Measurements from ENCODE around the gene ECI1. TPM values are rescaled to one million over a fixed set of nuclear protein-coding genes. Genes with fewer than 3 reads are reported as not detected.
"Not testable (repeated sequence)": the region's sequence is repeated elsewhere in the genome, so short reads cannot be mapped to it uniquely, and the experiment has no call there.

Gene ECI1
- total and polyA plus RNA-seq, 4 donors, result 18.8 to 58.9 (median 53.9) TPM

DNA sequence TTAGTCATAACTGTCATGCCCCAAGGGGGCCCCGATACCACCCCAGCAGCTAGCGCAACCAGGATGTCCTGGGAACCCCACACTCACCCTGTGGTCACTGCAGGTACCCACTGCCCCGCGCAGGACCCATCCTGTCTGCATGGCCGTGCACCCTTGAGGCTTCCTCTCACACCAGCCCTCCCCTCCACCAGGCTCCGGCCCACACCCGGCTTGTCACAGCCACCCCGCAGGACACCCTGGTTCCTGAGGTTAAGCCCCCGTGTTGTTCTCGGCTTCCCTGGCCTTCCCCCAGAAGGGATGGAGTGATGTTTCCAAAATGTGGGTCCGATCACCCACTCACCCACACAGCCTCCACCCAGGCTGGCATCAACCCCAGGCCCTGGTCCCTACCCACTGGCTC, 7.6 kb downstream of the ECI1 start:
- no peaks in the 10 kb centered on the region for H3K27me3 ChIP-seq (ENCODE audit: control insufficient read depth, insufficient read depth, low read length)
- no peak overlapping the region for H3K4me3 ChIP-seq (ENCODE audit: low read depth, low read length)
- peaks cover 88% of the 10 kb centered on the region for H3K36me3 ChIP-seq (ENCODE audit: control insufficient read depth, insufficient read depth, low read length)
- H3K9me3 ChIP-seq (ENCODE audit: control insufficient read depth, insufficient read depth, low read length), result no peaks in the 10 kb centered on the region
- no peaks in the 10 kb centered on the region for H3K4me1 ChIP-seq (ENCODE audit: control insufficient read depth, insufficient read depth, low read length)
- DNase-seq (ENCODE audit: low read depth in 4 of 6, low spot score in 6 of 6), result no peak
- WGBS (ENCODE audit: insufficient coverage), result 100% methylated on average over 9 of the region's 11 CpGs
- H3K27ac ChIP-seq (ENCODE audit: low read depth, low read length), result no peak overlapping the region

DNA sequence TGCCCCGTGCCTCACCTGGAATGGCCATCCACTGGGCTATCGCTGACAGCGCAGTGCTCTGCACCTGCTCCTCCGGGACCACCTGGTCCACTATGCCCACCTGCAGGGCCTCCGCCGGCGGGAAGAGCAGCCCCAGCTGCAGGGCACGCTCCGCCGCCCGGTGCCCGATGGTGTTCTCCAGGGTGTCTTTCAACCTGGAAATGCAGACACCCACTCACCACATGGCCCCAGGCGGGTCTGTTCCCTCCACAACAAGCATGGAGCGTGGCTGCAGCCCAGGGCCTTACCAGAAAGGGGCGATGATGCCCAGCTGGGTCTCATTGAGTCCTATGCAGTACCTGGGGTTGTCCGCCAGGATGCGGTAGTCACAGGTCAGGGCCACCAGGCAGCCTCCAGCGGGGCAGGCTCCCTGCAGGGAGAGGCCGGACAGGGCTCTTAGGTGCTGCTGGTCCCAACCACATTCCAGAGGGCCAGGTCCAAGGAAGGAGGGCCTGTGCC, 8.3 kb downstream of the ECI1 start:
- H3K9me3 ChIP-seq (ENCODE audit: control insufficient read depth, insufficient read depth, low read length), result no peaks in the 10 kb centered on the region
- no peak overlapping the region for H3K27ac ChIP-seq (ENCODE audit: low read depth, low read length)
- no peak overlapping the region for H3K4me3 ChIP-seq (ENCODE audit: low read depth, low read length)
- H3K4me1 ChIP-seq (ENCODE audit: control insufficient read depth, insufficient read depth, low read length), result no peaks in the 10 kb centered on the region
- no peak for DNase-seq (ENCODE audit: low read depth in 4 of 6, low spot score in 6 of 6)
- WGBS (ENCODE audit: insufficient coverage), result 96% methylated on average over 19 of the region's 19 CpGs
- H3K36me3 ChIP-seq (ENCODE audit: control insufficient read depth, insufficient read depth, low read length), result peaks cover 91% of the 10 kb centered on the region
- H3K27me3 ChIP-seq (ENCODE audit: control insufficient read depth, insufficient read depth, low read length), result no peaks in the 10 kb centered on the region

- Histone ChIP-seq H3K4me3 (ENCODE audit: low read depth, low read length) (no peak overlapping the region), H3K36me3 (ENCODE audit: control insufficient read depth, insufficient read depth, low read length) (peaks cover 96% of the 10 kb centered on the region), H3K9me3 (ENCODE audit: control insufficient read depth, insufficient read depth, low read length) (no peaks in the 10 kb centered on the region), H3K4me1 (ENCODE audit: control insufficient read depth, insufficient read depth, low read length) (peaks cover 3% of the 10 kb centered on the region), H3K27me3 (ENCODE audit: control insufficient read depth, insufficient read depth, low read length) (no peaks in the 10 kb centered on the region), H3K27ac (ENCODE audit: low read depth, low read length) (no peak overlapping the region)
- 87% methylated on average over 11 of the region's 11 CpGs for WGBS (ENCODE audit: insufficient coverage)
- no peak for DNase-seq (ENCODE audit: low read depth in 4 of 6, low spot score in 6 of 6)
These were observed 8.8 kb downstream of the ECI1 start for GRCh38 chr16:2242598-2242997.

DNA sequence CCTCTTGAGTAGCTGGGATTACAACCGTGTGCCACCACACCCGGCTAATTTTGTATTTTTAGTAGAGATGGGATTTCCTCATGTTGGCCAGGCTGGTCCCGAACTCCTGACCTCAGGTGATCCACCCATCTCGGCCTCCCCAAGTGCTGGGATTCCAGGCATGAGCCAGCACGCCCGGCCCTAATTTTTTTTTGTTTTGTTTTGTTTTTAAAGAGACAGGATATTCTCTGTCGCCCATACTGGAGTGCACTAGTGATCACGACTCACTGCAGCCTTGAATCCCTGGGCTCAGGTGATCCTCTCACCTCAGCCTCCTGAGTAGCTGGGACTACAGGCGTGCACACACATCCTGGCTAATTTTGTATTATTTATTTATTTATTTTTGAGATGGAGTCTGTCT, 11.1 kb downstream of the ECI1 start:
- WGBS (ENCODE audit: insufficient coverage), result 83% methylated on average over 3 of the region's 9 CpGs

DNA sequence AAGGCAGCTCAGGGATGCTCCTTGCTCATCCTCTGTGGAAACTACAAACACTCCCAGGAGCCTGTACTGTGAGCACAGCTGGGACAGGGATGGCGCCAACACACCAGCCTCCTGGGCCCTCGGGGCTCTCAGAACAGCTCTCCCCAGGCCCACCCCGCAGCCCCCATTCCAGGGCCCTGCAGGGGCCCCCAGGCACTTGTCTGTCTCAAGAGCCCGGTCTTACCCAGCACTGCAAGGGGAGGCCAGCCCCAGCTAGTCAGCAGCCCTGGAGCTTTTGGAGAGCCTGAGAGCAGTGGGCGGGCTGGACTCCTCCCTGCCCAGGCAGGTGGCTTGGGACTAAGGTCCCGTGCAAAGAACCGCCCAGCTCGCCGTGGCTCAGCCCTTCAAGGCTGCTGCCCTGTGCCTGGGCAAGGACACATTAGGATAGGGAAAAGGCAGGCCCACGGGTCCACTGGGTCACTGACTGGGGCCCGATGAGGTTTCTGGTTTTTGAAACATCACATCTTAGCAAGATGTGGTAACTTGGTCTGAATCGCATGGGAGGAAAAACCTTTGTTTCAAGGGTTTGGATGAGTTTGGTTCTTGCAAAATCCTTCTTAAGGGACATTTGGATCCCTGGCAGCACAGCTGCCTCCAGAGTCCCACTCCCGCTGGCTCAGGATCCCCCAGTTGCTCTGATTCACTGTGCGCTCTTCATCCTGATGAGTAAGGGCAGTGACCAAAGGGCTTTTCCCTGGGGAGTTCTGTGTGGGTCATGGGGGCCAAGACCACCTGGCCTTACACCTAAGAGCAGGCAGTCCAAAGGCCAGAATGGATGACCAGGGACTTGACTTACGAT, 12.3 kb downstream of the ECI1 start:
- no peak for DNase-seq (ENCODE audit: low read depth in 4 of 6, low spot score in 6 of 6)
- 67% methylated on average over 15 of the region's 15 CpGs for WGBS (ENCODE audit: insufficient coverage)
- Histone ChIP-seq H3K27ac (ENCODE audit: low read depth, low read length) (no peak overlapping the region), H3K4me3 (ENCODE audit: low read depth, low read length) (no peak overlapping the region), H3K36me3 (ENCODE audit: control insufficient read depth, insufficient read depth, low read length) (peaks cover 96% of the 10 kb centered on the region), H3K27me3 (ENCODE audit: control insufficient read depth, insufficient read depth, low read length) (peaks cover 15% of the 10 kb centered on the region), H3K9me3 (ENCODE audit: control insufficient read depth, insufficient read depth, low read length) (no peaks in the 10 kb centered on the region), H3K4me1 (ENCODE audit: control insufficient read depth, insufficient read depth, low read length) (peaks cover 21% of the 10 kb centered on the region)

More for the DNA sequence above, 11.1 kb downstream of the ECI1 start:
- not testable (repeated sequence) for H3K27ac ChIP-seq (ENCODE audit: low read depth, low read length); H3K9me3 ChIP-seq (ENCODE audit: control insufficient read depth, insufficient read depth, low read length); DNase-seq (ENCODE audit: low read depth in 4 of 6, low spot score in 6 of 6); H3K4me3 ChIP-seq (ENCODE audit: low read depth, low read length)
- Histone ChIP-seq H3K36me3 (ENCODE audit: control insufficient read depth, insufficient read depth, low read length) (peaks cover 96% of the 10 kb centered on the region), H3K27me3 (ENCODE audit: control insufficient read depth, insufficient read depth, low read length) (peaks cover 15% of the 10 kb centered on the region), H3K4me1 (ENCODE audit: control insufficient read depth, insufficient read depth, low read length) (peaks cover 21% of the 10 kb centered on the region)

- Histone ChIP-seq H3K4me1 (ENCODE audit: control insufficient read depth, insufficient read depth, low read length) (peaks cover 21% of the 10 kb centered on the region), H3K4me3 (ENCODE audit: low read depth, low read length) (no peak overlapping the region), H3K27me3 (ENCODE audit: control insufficient read depth, insufficient read depth, low read length) (peaks cover 15% of the 10 kb centered on the region), H3K27ac (ENCODE audit: low read depth, low read length) (no peak overlapping the region), H3K36me3 (ENCODE audit: control insufficient read depth, insufficient read depth, low read length) (peaks cover 96% of the 10 kb centered on the region), H3K9me3 (ENCODE audit: control insufficient read depth, insufficient read depth, low read length) (no peaks in the 10 kb centered on the region)
- DNase-seq (ENCODE audit: low read depth in 4 of 6, low spot score in 6 of 6), result no peak
- WGBS (ENCODE audit: insufficient coverage), result 57% methylated on average over 16 of the region's 18 CpGs
These were observed 13.1 kb downstream of the ECI1 start for GRCh38 chr16:2238150-2238837.

DNA sequence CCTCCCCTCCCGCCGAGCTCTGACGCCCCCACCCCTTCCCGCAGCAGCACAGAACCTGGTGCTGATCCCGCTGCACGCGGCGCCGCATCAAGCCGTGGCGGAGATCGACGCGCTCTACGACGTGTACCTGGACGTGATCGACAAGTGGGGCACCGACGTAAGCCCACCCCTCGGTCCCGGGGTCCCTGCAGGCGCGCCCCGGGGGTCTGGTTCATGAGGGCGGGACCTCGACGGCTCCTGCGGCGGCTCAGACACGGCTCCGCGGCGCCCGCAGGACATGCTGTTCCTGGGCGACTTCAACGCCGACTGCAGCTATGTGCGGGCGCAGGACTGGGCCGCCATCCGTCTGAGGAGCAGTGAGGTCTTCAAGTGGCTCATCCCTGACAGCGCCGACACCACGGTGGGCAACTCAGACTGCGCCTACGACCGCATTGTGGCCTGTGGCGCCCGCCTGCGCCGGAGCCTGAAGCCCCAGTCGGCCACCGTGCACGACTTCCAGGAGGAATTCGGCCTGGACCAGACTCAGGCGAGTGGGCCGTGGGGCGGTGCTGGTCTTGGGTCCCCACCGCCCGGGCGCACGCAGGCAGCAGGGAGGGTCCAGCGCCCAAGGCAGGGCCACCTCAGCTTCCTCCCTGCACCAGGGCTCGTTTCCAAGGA, 13.8 kb downstream of the ECI1 start:
- Histone ChIP-seq H3K27me3 (ENCODE audit: control insufficient read depth, insufficient read depth, low read length) (peaks cover 15% of the 10 kb centered on the region), H3K27ac (ENCODE audit: low read depth, low read length) (no peak overlapping the region), H3K9me3 (ENCODE audit: control insufficient read depth, insufficient read depth, low read length) (no peaks in the 10 kb centered on the region), H3K4me3 (ENCODE audit: low read depth, low read length) (no peak overlapping the region), H3K4me1 (ENCODE audit: control insufficient read depth, insufficient read depth, low read length) (peaks cover 21% of the 10 kb centered on the region), H3K36me3 (ENCODE audit: control insufficient read depth, insufficient read depth, low read length) (peaks cover 96% of the 10 kb centered on the region)
- no peak for DNase-seq (ENCODE audit: low read depth in 4 of 6, low spot score in 6 of 6)
- 18% methylated on average over 58 of the region's 65 CpGs for WGBS (ENCODE audit: insufficient coverage)

DNA sequence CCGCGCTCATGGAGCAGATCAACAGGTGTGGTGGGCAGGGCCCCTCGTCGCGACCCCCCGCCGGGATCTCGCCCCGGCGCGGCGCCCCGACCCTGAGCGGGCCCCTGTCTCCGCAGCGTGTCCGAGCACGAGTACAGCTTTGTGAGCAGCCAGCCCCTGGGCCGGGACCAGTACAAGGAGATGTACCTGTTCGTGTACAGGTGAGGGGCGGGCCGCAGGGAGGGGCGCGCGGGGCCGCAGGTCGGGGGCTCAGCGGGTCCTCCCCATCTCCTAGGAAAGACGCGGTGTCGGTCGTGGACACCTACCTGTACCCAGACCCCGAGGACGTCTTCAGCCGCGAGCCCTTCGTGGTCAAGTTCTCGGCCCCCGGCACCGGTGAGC, 14.3 kb downstream of the ECI1 start:
- H3K27ac ChIP-seq (ENCODE audit: low read depth, low read length), result no peak overlapping the region
- 9% methylated on average over 40 of the region's 40 CpGs for WGBS (ENCODE audit: insufficient coverage)

GRCh38 chr16:2236337-2237101, 14.9 kb downstream of the ECI1 start, which contains the start of gene DNASE1L2:
Gene DNASE1L2 (plus strand): TSS chr16:2236444. CDS start chr16:2236817, 373 bp downstream.
- no peak within 1 kb of the TSS for H3K27ac ChIP-seq (ENCODE audit: low read depth, low read length)
- H3K9me3 ChIP-seq (ENCODE audit: control insufficient read depth, insufficient read depth, low read length), result no peaks in the 10 kb centered on the region
- peaks cover 21% of the 10 kb centered on the region for H3K4me1 ChIP-seq (ENCODE audit: control insufficient read depth, insufficient read depth, low read length)
- 12% methylated on average over 64 of the region's 64 CpGs for WGBS (ENCODE audit: insufficient coverage)
- H3K36me3 ChIP-seq (ENCODE audit: control insufficient read depth, insufficient read depth, low read length), result peaks cover 96% of the 10 kb centered on the region
- peaks cover 15% of the 10 kb centered on the region for H3K27me3 ChIP-seq (ENCODE audit: control insufficient read depth, insufficient read depth, low read length)
- no peak within 1 kb of the TSS for H3K4me3 ChIP-seq (ENCODE audit: low read depth, low read length)
- peak in 1 of 6 donors; percentile 7 for DNase-seq (ENCODE audit: low read depth in 4 of 6, low spot score in 6 of 6)

More for the DNA sequence above, 14.3 kb downstream of the ECI1 start:
- H3K9me3 ChIP-seq (ENCODE audit: control insufficient read depth, insufficient read depth, low read length), result no peaks in the 10 kb centered on the region
- peaks cover 15% of the 10 kb centered on the region for H3K27me3 ChIP-seq (ENCODE audit: control insufficient read depth, insufficient read depth, low read length)
- no peak overlapping the region for H3K4me3 ChIP-seq (ENCODE audit: low read depth, low read length)
- peaks cover 21% of the 10 kb centered on the region for H3K4me1 ChIP-seq (ENCODE audit: control insufficient read depth, insufficient read depth, low read length)
- DNase-seq (ENCODE audit: low read depth in 4 of 6, low spot score in 6 of 6), result no peak
- H3K36me3 ChIP-seq (ENCODE audit: control insufficient read depth, insufficient read depth, low read length), result peaks cover 96% of the 10 kb centered on the region

Data from spinal cord (tissue), 10 donors.